Duodenal mucosa (tissue), 2 donors: ENCODE results near the gene ASIC3.

ENCODE experiments used
- H3K27ac ChIP-seq: one replicate; pipeline ENCODE4 v1.7.0; 2013; ENCODE audit warnings: low read depth, low read length
- H3K27me3 ChIP-seq, 2 donors: one replicate each; pipeline ENCODE4 v1.7.0; 2013; ENCODE audit warnings: low read length in 2 of 2, control low read depth in 1 of 2; ENCODE audit not compliant: insufficient read depth in 2 of 2, control insufficient read depth in 1 of 2
- H3K36me3 ChIP-seq, 2 donors: one replicate each; pipeline ENCODE4 v1.7.0; 2013; ENCODE audit warnings: low read length in 2 of 2, control low read depth in 1 of 2; ENCODE audit not compliant: insufficient read depth in 2 of 2, control insufficient read depth in 1 of 2
- H3K4me1 ChIP-seq, 2 donors: one replicate each; pipeline ENCODE4 v1.7.0; 2013; ENCODE audit warnings: low read length in 2 of 2, control low read depth in 1 of 2; ENCODE audit not compliant: insufficient read depth in 2 of 2, control insufficient read depth in 1 of 2
- H3K4me3 ChIP-seq, 2 donors: one replicate each; pipeline ENCODE4 v1.7.0; 2013; ENCODE audit warnings: low read length in 2 of 2, low read depth in 1 of 2
- H3K9ac ChIP-seq, 2 donors: one replicate each; pipeline ENCODE4 v1.7.0; 2013; ENCODE audit warnings: low read length in 2 of 2, low read depth in 1 of 2
- H3K9me3 ChIP-seq, 2 donors: one replicate each; pipeline ENCODE4 v1.7.0; 2013; ENCODE audit warnings: low read length in 2 of 2, control low read depth in 1 of 2; ENCODE audit not compliant: control insufficient read depth in 1 of 2

The ASIC3 gene

DNA sequence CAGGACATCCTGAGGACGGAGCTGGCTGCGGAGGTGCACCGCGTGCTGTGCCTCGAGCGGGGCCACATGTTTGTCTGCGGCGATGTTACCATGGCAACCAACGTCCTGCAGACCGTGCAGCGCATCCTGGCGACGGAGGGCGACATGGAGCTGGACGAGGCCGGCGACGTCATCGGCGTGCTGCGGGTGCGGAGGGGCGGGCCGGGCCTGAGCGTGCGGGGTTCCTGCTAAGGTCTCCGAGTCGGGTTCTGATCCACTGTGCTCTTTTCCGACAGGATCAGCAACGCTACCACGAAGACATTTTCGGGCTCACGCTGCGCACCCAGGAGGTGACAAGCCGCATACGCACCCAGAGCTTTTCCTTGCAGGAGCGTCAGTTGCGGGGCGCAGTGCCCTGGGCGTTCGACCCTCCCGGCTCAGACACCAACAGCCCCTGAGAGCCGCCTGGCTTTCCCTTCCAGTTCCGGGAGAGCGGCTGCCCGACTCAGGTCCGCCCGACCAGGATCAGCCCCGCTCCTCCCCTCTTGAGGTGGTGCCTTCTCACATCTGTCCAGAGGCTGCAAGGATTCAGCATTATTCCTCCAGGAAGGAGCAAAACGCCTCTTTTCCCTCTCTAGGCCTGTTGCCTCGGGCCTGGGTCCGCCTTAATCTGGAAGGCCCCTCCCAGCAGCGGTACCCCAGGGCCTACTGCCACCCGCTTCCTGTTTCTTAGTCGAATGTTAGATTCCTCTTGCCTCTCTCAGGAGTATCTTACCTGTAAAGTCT, 34.4 kb upstream of the ASIC3 start:
- no peaks in the 10 kb centered on the region for H3K36me3 ChIP-seq
- peaks cover 5 to 11% of the 10 kb centered on the region in 2 donors for H3K27me3 ChIP-seq
- peaks cover 23 to 40% of the 10 kb centered on the region in 2 donors for H3K4me1 ChIP-seq
- no peaks in the 10 kb centered on the region for H3K9me3 ChIP-seq
- peak overlapping the region; percentile 45 to 64 for H3K4me3 ChIP-seq
- no peak overlapping the region for H3K27ac ChIP-seq
- H3K9ac ChIP-seq, result peak overlapping the region; percentile 36 to 38

DNA sequence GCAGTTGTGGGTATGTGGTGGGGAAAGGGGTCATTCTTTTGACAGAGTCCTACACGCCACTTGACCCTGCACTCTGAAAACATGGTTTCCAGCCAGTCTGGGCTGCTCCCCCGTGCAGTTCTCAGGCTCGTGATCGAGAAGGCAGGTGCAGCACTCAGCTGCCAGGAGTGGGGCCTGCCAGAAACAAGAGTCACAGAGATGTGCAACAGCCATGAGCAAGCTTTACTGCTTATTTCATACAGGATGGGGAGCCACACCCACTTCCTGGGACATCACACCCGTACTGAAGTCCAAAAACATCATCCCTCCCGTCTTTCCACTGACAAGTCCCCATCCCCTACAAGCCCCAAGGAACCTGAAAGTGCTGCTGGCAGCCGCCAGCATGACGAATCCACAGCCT, 33.4 kb upstream of the ASIC3 start:
- H3K9ac ChIP-seq, result no peak overlapping the region
- no peak overlapping the region for H3K27ac ChIP-seq
- peaks cover 14 to 21% of the 10 kb centered on the region in 2 donors for H3K27me3 ChIP-seq
- H3K4me1 ChIP-seq, result peaks cover 26 to 44% of the 10 kb centered on the region in 2 donors
- H3K9me3 ChIP-seq, result no peaks in the 10 kb centered on the region
- H3K4me3 ChIP-seq, result no peak overlapping the region
- H3K36me3 ChIP-seq, result no peaks in the 10 kb centered on the region

GRCh38 chr7:151015967-151016366, 32.4 kb upstream of the ASIC3 start:
- Histone ChIP-seq H3K27me3 (peaks cover 24 to 31% of the 10 kb centered on the region in 2 donors), H3K27ac (no peak overlapping the region), H3K9me3 (no peaks in the 10 kb centered on the region), H3K4me1 (peaks cover 26 to 41% of the 10 kb centered on the region in 2 donors), H3K9ac (no peak overlapping the region), H3K36me3 (no peaks in the 10 kb centered on the region), H3K4me3 (no peak overlapping the region)

DNA sequence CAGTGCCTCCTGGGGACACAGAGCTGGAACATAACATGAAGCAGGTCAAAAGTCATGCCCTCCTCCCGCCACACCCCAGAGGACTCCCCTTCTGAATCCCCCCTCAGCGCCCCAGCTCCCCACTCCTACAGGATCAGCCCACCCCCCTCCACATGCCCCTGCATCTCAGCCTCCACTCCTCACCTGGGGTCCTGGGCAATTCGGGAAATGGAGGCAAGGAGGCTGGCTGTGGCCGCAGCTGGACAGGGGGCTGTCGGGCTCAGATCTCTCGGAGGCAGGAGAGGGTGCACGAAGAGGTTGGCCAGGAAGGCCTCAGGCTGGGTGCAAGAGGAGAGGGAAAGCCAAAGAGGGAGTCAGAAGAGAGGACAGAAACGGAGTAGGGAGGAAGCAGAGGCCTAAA, 31.8 kb upstream of the ASIC3 start:
- Histone ChIP-seq H3K9me3 (no peaks in the 10 kb centered on the region), H3K27ac (no peak overlapping the region), H3K36me3 (no peaks in the 10 kb centered on the region), H3K4me1 (peaks cover 26 to 41% of the 10 kb centered on the region in 2 donors), H3K27me3 (peaks cover 24 to 31% of the 10 kb centered on the region in 2 donors), H3K9ac (no peak overlapping the region), H3K4me3 (no peak overlapping the region)

DNA sequence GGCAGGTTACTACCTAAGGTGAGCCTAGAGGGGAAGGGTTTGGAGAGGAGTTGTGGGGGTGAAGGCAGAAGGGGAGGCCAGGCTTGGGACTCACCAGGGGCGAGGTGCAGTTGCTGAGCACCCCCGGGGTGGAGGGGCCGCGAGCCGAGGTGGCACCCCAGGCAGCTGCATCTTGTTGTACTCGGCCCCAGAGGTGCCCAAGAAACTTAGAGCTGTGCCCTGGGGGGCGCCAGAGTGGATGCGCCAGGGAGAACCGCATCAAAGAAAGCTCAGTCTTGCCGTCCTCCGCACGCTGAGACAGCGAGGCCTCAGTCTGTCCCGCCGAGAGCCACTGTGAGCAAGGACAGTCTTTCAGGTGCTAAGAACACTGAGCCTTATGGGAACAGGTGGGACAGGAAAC, 31.4 kb upstream of the ASIC3 start:
- Histone ChIP-seq H3K4me1 (peaks cover 22 to 39% of the 10 kb centered on the region in 2 donors), H3K4me3 (no peak overlapping the region), H3K36me3 (no peaks in the 10 kb centered on the region), H3K27me3 (peaks cover 24 to 31% of the 10 kb centered on the region in 2 donors), H3K27ac (no peak overlapping the region), H3K9me3 (no peaks in the 10 kb centered on the region), H3K9ac (no peak overlapping the region)

GRCh38 chr7:151017370-151017952, 30.9 kb upstream of the ASIC3 start:
- peaks cover 19 to 34% of the 10 kb centered on the region in 2 donors for H3K4me1 ChIP-seq
- H3K9ac ChIP-seq, result no peak overlapping the region
- H3K9me3 ChIP-seq, result no peaks in the 10 kb centered on the region
- H3K27ac ChIP-seq, result no peak overlapping the region
- H3K4me3 ChIP-seq, result peak overlapping the region in 1 of 2 donors; percentile 51
- peaks cover 24 to 31% of the 10 kb centered on the region in 2 donors for H3K27me3 ChIP-seq
- H3K36me3 ChIP-seq, result no peaks in the 10 kb centered on the region

DNA sequence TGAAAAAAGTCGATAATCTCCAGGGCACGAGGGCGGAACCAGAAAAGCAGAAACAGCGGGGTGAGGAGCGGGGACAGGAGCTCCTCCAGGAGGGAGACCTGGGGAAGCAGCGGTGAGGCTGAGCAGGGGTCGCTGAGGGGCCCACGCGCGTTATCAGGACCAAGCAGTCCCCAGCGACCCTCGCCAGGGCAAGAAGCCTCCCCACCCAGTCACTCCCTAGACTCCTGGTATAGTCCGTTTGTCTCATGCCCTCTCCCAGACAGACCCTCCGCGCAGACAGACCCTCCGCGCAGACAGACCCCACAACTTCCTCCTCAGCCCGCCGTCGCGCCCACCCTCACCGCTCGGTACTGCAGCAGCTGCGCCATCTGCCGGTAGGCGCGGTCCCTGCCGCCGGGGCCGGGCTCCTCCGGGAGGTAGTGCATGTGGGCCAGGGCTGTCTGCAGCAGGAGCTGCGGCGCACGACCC, 30.3 kb upstream of the ASIC3 start:
- Histone ChIP-seq H3K4me3 (peak overlapping the region in 1 of 2 donors; percentile 51), H3K9ac (no peak overlapping the region), H3K27ac (no peak overlapping the region), H3K4me1 (peaks cover 14 to 29% of the 10 kb centered on the region in 2 donors), H3K27me3 (peaks cover 24 to 31% of the 10 kb centered on the region in 2 donors), H3K9me3 (no peaks in the 10 kb centered on the region), H3K36me3 (no peaks in the 10 kb centered on the region)

DNA sequence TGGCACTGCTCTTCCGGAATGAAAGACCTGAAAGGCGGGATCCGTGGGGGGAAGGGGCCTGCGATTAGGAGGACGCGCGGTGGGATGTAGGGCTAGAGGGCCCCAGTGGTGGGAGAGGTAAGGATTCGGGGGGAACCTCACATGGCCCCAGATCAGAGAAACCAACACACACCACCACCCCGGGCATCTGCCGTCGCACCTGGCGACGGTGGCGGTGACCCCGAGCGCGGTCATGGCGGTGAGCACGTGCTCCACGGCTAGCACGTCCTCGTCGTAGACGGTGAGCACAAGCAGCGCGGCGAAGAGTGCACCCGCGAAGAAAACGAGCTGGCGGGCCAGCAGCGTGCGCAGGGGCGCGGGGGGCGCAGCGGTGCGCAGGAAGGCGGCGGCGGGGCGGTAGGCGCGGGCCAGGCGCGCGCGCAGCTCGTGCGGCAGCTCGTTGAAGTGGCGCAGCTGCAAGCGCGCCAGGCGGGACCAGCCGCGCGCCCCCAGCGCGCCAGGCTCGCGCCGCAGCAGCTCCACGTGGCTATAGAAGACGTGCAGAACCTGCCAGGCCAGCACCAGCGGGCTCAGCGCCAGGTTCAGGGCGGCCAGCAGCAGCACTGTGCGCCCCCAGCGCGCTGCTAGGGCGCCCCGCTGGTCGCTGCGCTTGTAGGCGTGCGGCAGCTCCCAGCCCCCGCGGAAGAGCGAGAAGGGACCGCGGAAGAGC, 29.8 kb upstream of the ASIC3 start:
- Histone ChIP-seq H3K36me3 (no peaks in the 10 kb centered on the region), H3K4me3 (peak overlapping the region in 1 of 2 donors; percentile 51), H3K9me3 (no peaks in the 10 kb centered on the region), H3K27ac (no peak overlapping the region), H3K4me1 (peaks cover 11 to 25% of the 10 kb centered on the region in 2 donors), H3K9ac (no peak overlapping the region), H3K27me3 (peaks cover 24 to 31% of the 10 kb centered on the region in 2 donors)

DNA sequence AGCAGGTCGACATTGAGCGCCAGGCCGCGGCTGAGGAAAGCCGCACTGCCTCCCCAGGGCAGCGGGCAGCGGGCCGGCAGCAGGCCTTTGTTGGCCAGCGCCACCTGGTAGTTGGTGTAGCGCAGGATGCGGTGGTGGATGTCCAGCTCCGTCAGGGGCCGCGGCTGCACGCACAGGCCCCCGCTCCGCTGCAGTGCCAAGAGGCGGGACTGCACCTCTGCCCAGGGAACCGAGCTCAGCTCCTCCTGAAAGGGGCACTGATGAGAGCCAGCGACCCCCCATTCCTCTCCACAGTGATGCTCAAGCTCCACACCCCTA, 29.2 kb upstream of the ASIC3 start:
- H3K36me3 ChIP-seq, result no peaks in the 10 kb centered on the region
- H3K27ac ChIP-seq, result no peak overlapping the region
- H3K4me1 ChIP-seq, result peaks cover 11 to 20% of the 10 kb centered on the region in 2 donors
- no peaks in the 10 kb centered on the region for H3K9me3 ChIP-seq
- H3K9ac ChIP-seq, result no peak overlapping the region
- peaks cover 24 to 31% of the 10 kb centered on the region in 2 donors for H3K27me3 ChIP-seq
- H3K4me3 ChIP-seq, result peak overlapping the region in 1 of 2 donors; percentile 32

DNA sequence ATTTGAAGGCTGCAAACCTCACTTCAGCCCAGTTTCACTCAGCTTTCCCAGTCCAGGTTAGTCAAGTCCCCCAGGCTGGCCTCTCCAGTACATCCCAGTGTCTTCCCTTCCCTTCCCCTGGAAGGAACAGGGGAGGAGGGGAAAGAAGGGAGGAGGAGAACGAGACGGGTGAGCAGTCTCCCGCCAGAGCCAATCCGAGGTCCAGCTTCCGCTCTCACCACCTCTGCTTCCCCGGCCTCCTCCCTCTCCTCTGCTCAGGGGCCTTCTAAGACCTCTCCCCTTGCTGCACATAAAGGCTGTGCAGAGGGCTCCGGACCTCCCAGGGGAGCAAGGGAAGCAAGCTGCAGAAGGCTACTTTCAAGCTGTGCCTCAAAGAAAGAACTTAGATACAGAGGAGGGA, 28.1 kb upstream of the ASIC3 start:
- Histone ChIP-seq H3K4me1 (peaks cover 11 to 18% of the 10 kb centered on the region in 2 donors), H3K36me3 (no peaks in the 10 kb centered on the region), H3K27ac (no peak overlapping the region), H3K27me3 (peaks cover 24 to 31% of the 10 kb centered on the region in 2 donors), H3K4me3 (no peak overlapping the region), H3K9me3 (no peaks in the 10 kb centered on the region), H3K9ac (no peak overlapping the region)
